HUES6 (cell line): ENCODE results near the gene PANK3.

Experiments used
- H3K27ac ChIP-seq: 2 replicates; pipeline ENCODE4 v1.7.0; 2013; ENCODE audit warnings: low read depth, mild to moderate bottlenecking, low read length, inconsistent platforms
- H3K27me3 ChIP-seq: 2 replicates; pipeline ENCODE4 v1.6.1; 2013; ENCODE audit warnings: low read length; ENCODE audit not compliant: control insufficient read depth, insufficient read depth
- H3K36me3 ChIP-seq: 2 replicates; pipeline ENCODE4 v1.6.1; 2013; ENCODE audit warnings: low read length; ENCODE audit not compliant: control insufficient read depth, insufficient read depth
- H3K4me1 ChIP-seq: 2 replicates; pipeline ENCODE4 v1.6.1; 2013; ENCODE audit warnings: low read length; ENCODE audit not compliant: control insufficient read depth, insufficient read depth
- H3K4me3 ChIP-seq: 2 replicates; pipeline ENCODE4 v1.5.1; 2013; ENCODE audit warnings: low read depth, low read length
- H3K9ac ChIP-seq: one replicate; pipeline ENCODE4 v1.6.1; 2013; ENCODE audit warnings: mild to moderate bottlenecking, low read length
- H3K9me3 ChIP-seq: 2 replicates; pipeline ENCODE4 v1.6.1; 2013; ENCODE audit warnings: low read depth, low read length; ENCODE audit not compliant: control insufficient read depth, insufficient read depth

PANK3 gene

GRCh38 chr5:168578538-168579487, at the start of gene PANK3:
Gene PANK3 (minus strand): TSS chr5:168579368. CDS start chr5:168579283, 85 bp downstream.
- H3K4me1 ChIP-seq, result peaks cover 20% of the 10 kb centered on the region
- peaks cover 13% of the 10 kb centered on the region; the same call in 1 of the 2 replicates for H3K36me3 ChIP-seq
- H3K27me3 ChIP-seq, result no peaks in the 10 kb centered on the region
- H3K27ac ChIP-seq, result peak within 1 kb of the TSS; percentile 89
- H3K9ac ChIP-seq, result peak within 1 kb of the TSS; percentile 95
- H3K4me3 ChIP-seq, result peak within 1 kb of the TSS; percentile 99
- H3K9me3 ChIP-seq, result no peaks in the 10 kb centered on the region; the same call in 1 of the 2 replicates

DNA sequence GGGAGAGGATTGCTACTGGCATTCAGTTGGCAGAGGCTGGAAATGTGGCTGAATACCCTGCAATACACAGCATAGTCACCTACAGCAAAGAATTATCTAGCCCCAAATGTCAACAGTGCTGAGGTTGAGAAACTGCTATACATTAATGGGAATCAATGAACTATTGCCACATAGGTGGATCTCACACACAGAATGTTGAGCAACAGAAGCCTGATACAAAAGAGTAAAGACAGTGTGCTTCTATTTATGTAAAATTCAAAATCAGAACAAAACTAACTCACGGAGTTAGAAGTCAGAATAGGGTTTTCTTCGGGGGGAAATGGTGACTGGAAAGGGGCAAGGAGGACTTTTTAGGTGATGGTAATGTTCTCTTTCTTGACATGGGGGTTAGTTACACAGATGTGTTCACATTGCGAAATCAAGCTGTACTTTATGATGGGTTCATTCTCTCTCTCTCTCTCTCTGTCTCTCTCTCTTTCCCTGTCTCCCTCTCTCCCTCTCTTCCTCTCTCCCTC, 45.7 kb upstream of the PANK3 start:
- no peaks in the 10 kb centered on the region for H3K4me1 ChIP-seq
- peaks cover 3% of the 10 kb centered on the region for H3K9me3 ChIP-seq
- no peak overlapping the region for H3K9ac ChIP-seq
- H3K27ac ChIP-seq, result no peak overlapping the region
- H3K4me3 ChIP-seq, result no peak overlapping the region
- H3K36me3 ChIP-seq, result no peaks in the 10 kb centered on the region
- no peaks in the 10 kb centered on the region; the same call in 1 of the 2 replicates for H3K27me3 ChIP-seq

- Histone ChIP-seq H3K4me3 (no peak overlapping the region), H3K9me3 (no peaks in the 10 kb centered on the region), H3K27me3 (no peaks in the 10 kb centered on the region; the same call in 1 of the 2 replicates)
These were observed 41.6 kb upstream of the PANK3 start for GRCh38 chr5:168620807-168621206.

GRCh38 chr5:168614661-168615060, 35.5 kb upstream of the PANK3 start:
- Histone ChIP-seq H3K9ac (no peak overlapping the region), H3K9me3 (no peaks in the 10 kb centered on the region), H3K4me3 (no peak overlapping the region), H3K36me3 (no peaks in the 10 kb centered on the region), H3K4me1 (no peaks in the 10 kb centered on the region), H3K27ac (no peak overlapping the region), H3K27me3 (no peaks in the 10 kb centered on the region)

More at GRCh38 chr5:168620807-168621206, 41.6 kb upstream of the PANK3 start:
- Histone ChIP-seq H3K27ac (no peak overlapping the region), H3K9ac (no peak overlapping the region), H3K36me3 (no peaks in the 10 kb centered on the region), H3K4me1 (no peaks in the 10 kb centered on the region)

- no peak overlapping the region for H3K4me3 ChIP-seq
- no peaks in the 10 kb centered on the region for H3K36me3 ChIP-seq
- no peaks in the 10 kb centered on the region for H3K4me1 ChIP-seq
- no peak overlapping the region for H3K27ac ChIP-seq
- H3K9me3 ChIP-seq, result no peaks in the 10 kb centered on the region
- no peak overlapping the region for H3K9ac ChIP-seq
- H3K27me3 ChIP-seq, result no peaks in the 10 kb centered on the region
These were observed 34.8 kb upstream of the PANK3 start for GRCh38 chr5:168613996-168614395.

GRCh38 chr5:168613396-168613795, 34.2 kb upstream of the PANK3 start:
- no peaks in the 10 kb centered on the region for H3K4me1 ChIP-seq
- no peaks in the 10 kb centered on the region for H3K9me3 ChIP-seq
- no peaks in the 10 kb centered on the region for H3K36me3 ChIP-seq
- H3K27me3 ChIP-seq, result no peaks in the 10 kb centered on the region
- no peak overlapping the region for H3K9ac ChIP-seq
- H3K27ac ChIP-seq, result no peak overlapping the region
- H3K4me3 ChIP-seq, result no peak overlapping the region

- Histone ChIP-seq H3K27me3 (no peaks in the 10 kb centered on the region), H3K36me3 (no peaks in the 10 kb centered on the region)
These were observed 33.8 kb upstream of the PANK3 start for GRCh38 chr5:168612996-168613395.

GRCh38 chr5:168612123-168612522, 33.0 kb upstream of the PANK3 start:
- H3K9me3 ChIP-seq, result no peaks in the 10 kb centered on the region
- H3K36me3 ChIP-seq, result no peaks in the 10 kb centered on the region
- no peak overlapping the region for H3K4me3 ChIP-seq
- no peak overlapping the region for H3K9ac ChIP-seq
- no peak overlapping the region for H3K27ac ChIP-seq
- no peaks in the 10 kb centered on the region for H3K27me3 ChIP-seq
- no peaks in the 10 kb centered on the region for H3K4me1 ChIP-seq

More at GRCh38 chr5:168612996-168613395, 33.8 kb upstream of the PANK3 start:
- Histone ChIP-seq H3K4me1 (no peaks in the 10 kb centered on the region), H3K27ac (no peak overlapping the region), H3K9ac (no peak overlapping the region), H3K9me3 (no peaks in the 10 kb centered on the region), H3K4me3 (no peak overlapping the region)

- H3K27me3 ChIP-seq, result no peaks in the 10 kb centered on the region
- no peak overlapping the region for H3K9ac ChIP-seq
These were observed 32.0 kb upstream of the PANK3 start for GRCh38 chr5:168611165-168611564.

DNA sequence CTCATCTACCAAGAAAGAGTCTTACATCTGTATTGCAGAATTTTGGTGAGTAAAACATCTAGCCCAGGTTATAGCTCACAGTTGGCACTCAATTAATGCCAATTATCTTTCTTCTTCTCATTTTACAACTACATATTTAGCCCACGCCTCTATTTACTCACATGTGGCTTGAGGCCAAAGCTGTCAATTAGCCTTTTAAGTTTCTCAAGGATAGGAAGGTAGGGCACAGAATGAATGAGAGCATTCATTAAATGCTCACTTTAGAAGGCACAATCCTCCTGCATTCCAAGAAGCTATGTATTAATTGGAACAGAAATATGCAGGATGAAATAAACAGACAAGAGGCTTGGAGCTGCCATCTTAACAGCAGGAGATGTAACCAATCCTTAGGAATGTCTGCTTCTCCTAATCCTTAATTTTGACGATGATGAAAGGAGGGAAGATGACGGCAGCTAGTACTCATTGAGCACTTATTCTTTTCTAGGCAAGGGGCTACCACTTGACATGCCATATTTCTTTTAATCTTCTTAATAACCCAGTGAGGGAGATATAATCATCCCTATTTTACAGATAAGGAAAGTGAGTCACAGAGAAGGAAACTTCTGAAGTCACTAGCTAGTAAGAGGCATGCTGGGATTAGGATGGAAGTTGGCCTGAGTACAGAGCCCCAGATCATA, 30.8 kb upstream of the PANK3 start:
- no peaks in the 10 kb centered on the region for H3K36me3 ChIP-seq
- H3K9me3 ChIP-seq, result no peaks in the 10 kb centered on the region
- H3K4me1 ChIP-seq, result no peaks in the 10 kb centered on the region
- no peak overlapping the region for H3K27ac ChIP-seq
- no peak overlapping the region for H3K4me3 ChIP-seq
- H3K9ac ChIP-seq, result no peak overlapping the region
- no peaks in the 10 kb centered on the region for H3K27me3 ChIP-seq

More at GRCh38 chr5:168611165-168611564, 32.0 kb upstream of the PANK3 start:
- Histone ChIP-seq H3K36me3 (no peaks in the 10 kb centered on the region), H3K27ac (no peak overlapping the region), H3K4me1 (no peaks in the 10 kb centered on the region), H3K4me3 (no peak overlapping the region), H3K9me3 (no peaks in the 10 kb centered on the region)

DNA sequence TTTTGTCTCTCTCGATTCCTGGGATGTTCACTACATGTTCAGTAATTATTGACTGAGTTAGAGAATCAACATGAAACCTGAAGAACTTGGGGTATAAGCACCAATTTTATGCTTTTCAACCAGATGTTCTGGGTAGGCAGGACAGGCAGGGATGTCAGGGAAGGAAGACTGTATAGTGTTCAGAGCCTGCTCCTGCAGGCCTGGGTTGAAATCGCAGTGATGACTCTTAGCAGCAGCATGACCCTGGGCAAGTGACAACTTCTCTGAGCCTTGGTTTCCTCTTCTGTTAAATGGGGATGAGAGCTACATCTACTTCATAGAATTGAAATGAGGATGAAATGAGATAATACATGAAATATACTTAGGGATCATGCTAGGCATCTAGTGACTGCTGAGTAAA, 29.7 kb upstream of the PANK3 start:
- no peak overlapping the region for H3K9ac ChIP-seq
- no peak overlapping the region for H3K4me3 ChIP-seq
- no peaks in the 10 kb centered on the region for H3K9me3 ChIP-seq
- H3K36me3 ChIP-seq, result no peaks in the 10 kb centered on the region
- no peaks in the 10 kb centered on the region for H3K4me1 ChIP-seq
- H3K27ac ChIP-seq, result no peak overlapping the region
- H3K27me3 ChIP-seq, result no peaks in the 10 kb centered on the region
